ENCODE data around the gene FOXM1. TPM values are rescaled to one million over a fixed set of nuclear protein-coding genes. Genes with fewer than 3 reads are reported as not detected.

FOXM1 gene
- total RNA-seq, 1 donor from 2014 or later: 12.7 TPM

DNA sequence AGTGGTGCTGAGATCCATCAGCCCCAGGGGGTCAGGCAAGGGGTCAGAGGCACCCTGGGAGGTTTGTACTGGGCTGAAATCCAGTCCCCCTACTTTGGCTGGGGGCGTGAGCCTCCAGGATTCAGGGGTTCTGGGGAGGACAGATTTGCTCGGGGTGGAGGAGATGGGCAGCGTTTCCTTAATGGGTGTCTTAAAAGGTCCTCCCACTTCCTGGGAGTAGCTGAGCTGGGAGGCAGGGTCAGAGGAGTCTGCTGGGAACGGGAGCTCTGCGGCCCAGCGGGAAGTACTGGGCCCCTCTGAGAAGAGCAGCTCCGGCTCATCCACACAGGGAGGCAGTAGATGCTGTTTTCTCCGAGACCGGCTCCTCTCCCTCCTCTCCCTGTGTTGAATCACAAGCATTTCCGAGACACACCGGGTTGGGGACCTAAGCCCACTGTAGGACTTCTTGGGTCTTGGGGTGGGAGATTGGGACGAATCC lies 18.0 kb downstream of the FOXM1 start:
- Mint-ChIP-seq H3K4me1 (ENCODE audit: low read depth, unreplicated experiment) (no peaks in the 10 kb centered on the region), H3K27me3 (ENCODE audit: unreplicated experiment) (no peaks in the 10 kb centered on the region), H3K36me3 (ENCODE audit: unreplicated experiment) (no peaks in the 10 kb centered on the region), H3K9me3 (ENCODE audit: unreplicated experiment) (peaks cover 3% of the 10 kb centered on the region), H3K4me3 (ENCODE audit: unreplicated experiment) (no peak overlapping the region), H3K27ac (ENCODE audit: unreplicated experiment) (no peak overlapping the region)
- TF ChIP-seq, protein P1, sequence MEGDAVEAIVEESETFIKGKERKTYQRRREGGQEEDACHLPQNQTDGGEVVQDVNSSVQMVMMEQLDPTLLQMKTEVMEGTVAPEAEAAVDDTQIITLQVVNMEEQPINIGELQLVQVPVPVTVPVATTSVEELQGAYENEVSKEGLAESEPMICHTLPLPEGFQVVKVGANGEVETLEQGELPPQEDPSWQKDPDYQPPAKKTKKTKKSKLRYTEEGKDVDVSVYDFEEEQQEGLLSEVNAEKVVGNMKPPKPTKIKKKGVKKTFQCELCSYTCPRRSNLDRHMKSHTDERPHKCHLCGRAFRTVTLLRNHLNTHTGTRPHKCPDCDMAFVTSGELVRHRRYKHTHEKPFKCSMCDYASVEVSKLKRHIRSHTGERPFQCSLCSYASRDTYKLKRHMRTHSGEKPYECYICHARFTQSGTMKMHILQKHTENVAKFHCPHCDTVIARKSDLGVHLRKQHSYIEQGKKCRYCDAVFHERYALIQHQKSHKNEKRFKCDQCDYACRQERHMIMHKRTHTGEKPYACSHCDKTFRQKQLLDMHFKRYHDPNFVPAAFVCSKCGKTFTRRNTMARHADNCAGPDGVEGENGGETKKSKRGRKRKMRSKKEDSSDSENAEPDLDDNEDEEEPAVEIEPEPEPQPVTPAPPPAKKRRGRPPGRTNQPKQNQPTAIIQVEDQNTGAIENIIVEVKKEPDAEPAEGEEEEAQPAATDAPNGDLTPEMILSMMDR (IDR thresholded peaks at IDR 0.05; ENCODE audit: partially characterized antibody, unreplicated experiment): no peak
- no peak for DNase-seq

DNA sequence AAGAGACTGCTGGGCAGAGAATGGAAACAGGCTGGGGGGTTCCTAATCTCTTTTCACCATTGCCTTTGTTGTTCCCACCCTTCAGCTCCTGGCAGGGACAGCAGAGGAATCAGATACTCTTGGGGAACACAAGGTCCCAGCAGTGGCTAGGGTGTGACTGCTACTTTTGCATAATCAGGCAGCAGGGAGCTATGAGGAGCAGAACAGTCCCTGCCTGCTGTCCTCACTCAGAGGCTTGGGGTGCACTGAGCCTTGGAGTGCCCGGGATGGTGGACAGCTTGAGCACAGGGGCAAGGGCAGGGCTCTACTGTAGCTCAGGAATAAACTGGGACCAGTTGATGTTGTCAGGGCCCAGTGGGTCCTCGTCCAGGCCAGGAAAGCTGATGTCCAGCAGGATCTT lies 18.6 kb downstream of the FOXM1 start:
- TF ChIP-seq, protein P1 (IDR thresholded peaks at IDR 0.05; ENCODE audit: partially characterized antibody, unreplicated experiment): no peak
- Mint-ChIP-seq H3K4me3 (ENCODE audit: unreplicated experiment) (no peak overlapping the region), H3K36me3 (ENCODE audit: unreplicated experiment) (no peaks in the 10 kb centered on the region), H3K9me3 (ENCODE audit: unreplicated experiment) (peaks cover 3% of the 10 kb centered on the region), H3K4me1 (ENCODE audit: low read depth, unreplicated experiment) (no peaks in the 10 kb centered on the region), H3K27me3 (ENCODE audit: unreplicated experiment) (no peaks in the 10 kb centered on the region), H3K27ac (ENCODE audit: unreplicated experiment) (no peak overlapping the region)
- DNase-seq: no peak

DNA sequence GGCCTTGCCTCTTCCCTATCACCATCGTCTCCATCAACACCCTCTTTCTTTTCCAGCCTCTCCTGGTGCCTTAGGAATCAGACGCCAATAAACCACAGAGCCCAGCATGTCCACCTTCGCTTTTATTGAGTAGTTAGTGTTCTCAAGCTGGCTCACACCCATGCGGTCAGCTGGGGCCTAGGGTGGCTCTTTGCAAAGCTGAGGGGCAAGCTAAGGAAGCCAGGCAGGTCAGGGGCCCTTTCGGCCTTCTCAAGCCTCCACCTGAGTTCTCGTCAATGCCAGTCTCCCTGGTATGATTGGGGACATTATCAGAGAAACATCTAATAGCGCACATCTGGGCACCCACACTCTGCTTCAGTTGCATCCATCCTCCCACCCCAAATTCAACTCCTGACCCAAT lies 19.4 kb downstream of the FOXM1 start:
- peaks cover 3% of the 10 kb centered on the region for H3K9me3 Mint-ChIP-seq (ENCODE audit: unreplicated experiment)
- no peak overlapping the region for H3K4me3 Mint-ChIP-seq (ENCODE audit: unreplicated experiment)
- H3K36me3 Mint-ChIP-seq (ENCODE audit: unreplicated experiment): no peaks in the 10 kb centered on the region
- DNase-seq: no peak
- H3K27ac Mint-ChIP-seq (ENCODE audit: unreplicated experiment): no peak overlapping the region
- H3K4me1 Mint-ChIP-seq (ENCODE audit: low read depth, unreplicated experiment): no peaks in the 10 kb centered on the region
- TF ChIP-seq, protein P1 (IDR thresholded peaks at IDR 0.05; ENCODE audit: partially characterized antibody, unreplicated experiment): no peak
- no peaks in the 10 kb centered on the region for H3K27me3 Mint-ChIP-seq (ENCODE audit: unreplicated experiment)

DNA sequence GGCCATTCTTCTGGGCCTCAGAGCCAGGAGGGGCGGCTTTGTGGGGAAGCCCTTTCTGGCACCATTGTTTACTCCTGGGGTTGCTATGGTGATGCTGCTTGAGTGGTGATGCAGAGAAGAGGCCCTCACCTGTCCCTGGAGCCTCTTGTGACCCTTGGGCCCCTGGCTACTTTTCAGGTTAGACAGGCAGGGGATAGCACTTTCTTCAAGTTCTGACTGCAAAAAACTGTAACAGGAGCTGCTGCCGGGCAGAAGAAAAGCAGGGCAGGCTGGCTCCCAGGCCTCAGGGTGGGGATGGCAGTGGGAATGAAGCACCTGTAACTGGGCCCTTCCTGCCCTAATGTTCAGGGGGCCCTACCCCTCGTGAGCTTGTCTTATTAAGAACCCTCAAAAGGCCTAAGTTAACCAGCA lies 19.9 kb downstream of the FOXM1 start, which contains the start of gene TEX52:
Gene TEX52 (minus strand): TSS at position 19 of the 411 bp plus-strand sequence. CDS start 13 bp downstream, at position 6.
- Mint-ChIP-seq H3K9me3 (ENCODE audit: unreplicated experiment) (peaks cover 3% of the 10 kb centered on the region), H3K4me3 (ENCODE audit: unreplicated experiment) (no peak within 1 kb of the TSS), H3K27me3 (ENCODE audit: unreplicated experiment) (no peaks in the 10 kb centered on the region), H3K27ac (ENCODE audit: unreplicated experiment) (no peak within 1 kb of the TSS), H3K36me3 (ENCODE audit: unreplicated experiment) (no peaks in the 10 kb centered on the region), H3K4me1 (ENCODE audit: low read depth, unreplicated experiment) (no peaks in the 10 kb centered on the region)
- TF ChIP-seq, protein P1 (IDR thresholded peaks at IDR 0.05; ENCODE audit: partially characterized antibody, unreplicated experiment): no peak
- DNase-seq: no peak

DNA sequence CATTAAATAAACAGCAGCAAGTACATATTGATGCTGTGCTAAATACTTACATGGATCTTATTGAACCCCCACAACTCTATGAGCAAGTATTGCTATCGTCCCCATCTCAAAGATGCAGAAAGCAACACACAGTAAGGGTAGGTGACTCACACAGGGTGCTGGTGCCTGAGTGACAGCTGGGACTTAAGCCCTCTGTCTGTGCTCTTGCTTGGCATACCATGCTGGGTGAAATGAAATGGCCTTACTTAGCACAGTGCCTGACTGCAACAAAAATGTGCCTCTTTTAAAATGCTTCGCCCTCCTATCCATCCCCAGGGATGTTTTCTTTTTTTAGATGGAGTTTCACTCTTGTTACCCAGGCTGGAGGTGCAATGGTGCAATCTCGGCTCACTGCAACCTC lies 20.9 kb downstream of the FOXM1 start:
- Mint-ChIP-seq H3K27me3 (ENCODE audit: unreplicated experiment) (no peaks in the 10 kb centered on the region), H3K4me1 (ENCODE audit: low read depth, unreplicated experiment) (no peaks in the 10 kb centered on the region), H3K9me3 (ENCODE audit: unreplicated experiment) (peaks cover 1% of the 10 kb centered on the region), H3K36me3 (ENCODE audit: unreplicated experiment) (no peaks in the 10 kb centered on the region), H3K4me3 (ENCODE audit: unreplicated experiment) (no peak overlapping the region), H3K27ac (ENCODE audit: unreplicated experiment) (no peak overlapping the region)
- TF ChIP-seq, protein P1 (IDR thresholded peaks at IDR 0.05; ENCODE audit: partially characterized antibody, unreplicated experiment): no peak
- DNase-seq: no peak
